Measurements from ENCODE around the gene GASK1B. TPM values are rescaled to one million over a fixed set of nuclear protein-coding genes. Genes with fewer than 3 reads are reported as not detected.
A peak's percentile ranks its signal among the peaks of the same experiment; 100 is the strongest.

Gene GASK1B
- polyA plus RNA-seq, 2 of the 4 experiments (the other 2 are of a cell fraction), result 2.7 to 2.9 TPM

DNA sequence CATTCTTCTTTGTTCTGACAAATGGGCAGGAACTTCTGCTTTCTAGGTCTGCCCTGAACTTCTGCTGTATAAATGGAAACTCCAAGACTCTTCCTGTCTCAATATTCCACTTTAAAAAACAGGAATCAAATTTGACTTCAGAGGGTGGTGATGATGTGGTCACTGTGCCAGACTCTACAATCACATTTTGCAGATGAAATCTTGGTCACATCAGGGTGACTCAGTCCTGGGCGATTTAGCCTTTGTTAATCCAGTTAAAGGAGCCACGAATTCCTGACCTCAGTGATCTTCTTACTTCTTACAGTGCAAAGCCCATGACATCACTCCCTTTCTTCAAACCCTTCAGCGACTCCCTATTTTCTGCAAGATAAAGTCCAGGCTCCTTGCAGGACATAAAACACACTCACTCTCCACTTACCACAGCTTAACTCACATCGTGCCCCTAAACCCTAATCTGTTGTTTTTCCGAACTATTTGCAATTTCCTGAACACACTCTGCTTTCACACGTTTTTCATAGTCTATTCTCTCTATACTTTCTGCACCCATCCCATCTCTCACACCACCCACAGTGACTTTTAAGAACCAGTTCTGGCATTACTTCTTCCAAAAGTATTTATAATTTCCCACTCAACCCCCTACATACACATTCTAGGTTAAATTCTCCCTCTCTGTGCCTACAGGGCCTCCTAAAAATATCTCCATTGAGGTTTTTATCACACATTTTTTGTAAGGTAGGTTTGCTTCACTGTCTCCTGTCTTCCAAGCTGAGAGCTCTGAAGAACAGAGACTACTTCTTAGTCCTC lies 11.1 kb downstream of the GASK1B start:
- Histone ChIP-seq H3K4me1 (peaks cover 28% of the 10 kb centered on the region), H3K4me3 (no peak overlapping the region), H3K27ac (peak overlapping the region; percentile 60 to 78), H3K4me2 (peak overlapping the region; percentile 60), H3K9me3 (no peaks in the 10 kb centered on the region)
- peak; percentile 21 to 64 for DNase-seq (ENCODE audit: low read depth in 1 of 2, low spot score in 1 of 2)
- peak; percentile 87 to 88 for ATAC-seq
- ChIA-PET POLR2A (no interaction called here), CTCF (no interaction called here)
- 22% methylated on average over 6 of the region's 6 CpGs for WGBS (ENCODE audit: missing lambda C conversion rate)
- no peak for FAIRE-seq
- TF ChIP-seq SREBF2 (IDR thresholded peaks at IDR 0.05) (no peak), FOSL2 (IDR thresholded peaks at IDR 0.05) (0 out of 2 replicates have a peak, but pooled peaks have one; percentile 9), FOSL2 (CRISPR knock-in tag; IDR thresholded peaks at IDR 0.05) (peak; percentile 55), NFE2L2 (conservative IDR thresholded peaks at IDR 0.05; ENCODE audit: low read length) (no peak), HDAC2 (IDR thresholded peaks at IDR 0.05) (no peak), GATA3 (IDR thresholded peaks at IDR 0.05; ENCODE audit: borderline replicate concordance) (peak; percentile 32; the same call in 1 of the 2 replicates), HOXB5 (CRISPR knock-in tag; IDR thresholded peaks at IDR 0.05) (no peak), PHF8 (IDR thresholded peaks at IDR 0.05; ENCODE audit: borderline replicate concordance, low read depth) (no peak), CEBPB (IDR thresholded peaks at IDR 0.05) (no peak), EP300 (IDR thresholded peaks at IDR 0.05) (peak in 1 of 2 experiments; percentile 41; a peak in 1 of 5 replicates), JUNB (IDR thresholded peaks at IDR 0.05) (peak; percentile 59; the same call in 1 of the 2 replicates), RCOR1 (IDR thresholded peaks at IDR 0.05; ENCODE audit: low read depth, low read length) (no peak), CHD2 (IDR thresholded peaks at IDR 0.05; ENCODE audit: low read length, partially characterized antibody) (no peak)

- ATAC-seq (no peak), FAIRE-seq (no peak), DNase-seq (ENCODE audit: low read depth in 1 of 2, low spot score in 1 of 2) (no peak)
- Histone ChIP-seq H3K4me3 (no peak overlapping the region), H3K4me2 (no peak overlapping the region), H3K4me1 (peaks cover 28% of the 10 kb centered on the region), H3K9me3 (no peaks in the 10 kb centered on the region), H3K27ac (peak overlapping the region; percentile 45 to 70; a peak in 5 of 6 replicates)
- WGBS (ENCODE audit: missing lambda C conversion rate), result 59% methylated on average over 4 of the region's 4 CpGs
- no peak for TF ChIP-seq ZFP36 (IDR thresholded peaks at IDR 0.05; ENCODE audit: borderline replicate concordance, partially characterized antibody)
- TF ChIP-seq ZNF302 (CRISPR knock-in tag; IDR thresholded peaks at IDR 0.05), result no peak
- no peak for TF ChIP-seq JUN (IDR thresholded peaks at IDR 0.05)
- no peak for TF ChIP-seq EHMT2 (IDR thresholded peaks at IDR 0.05; ENCODE audit: low read depth)
- no peak for TF ChIP-seq SMC3 (IDR thresholded peaks at IDR 0.05)
- no peak for TF ChIP-seq MAFK (IDR thresholded peaks at IDR 0.05; ENCODE audit: partially characterized antibody)
- no peak for TF ChIP-seq ZSCAN20 (CRISPR knock-in tag; IDR thresholded peaks at IDR 0.05)
- TF ChIP-seq HDAC2 (IDR thresholded peaks at IDR 0.05), result no peak
- no peak for TF ChIP-seq POLR2AphosphoS2 (conservative IDR thresholded peaks at IDR 0.05; ENCODE audit: low read length)
- TF ChIP-seq ESRRA (IDR thresholded peaks at IDR 0.05; ENCODE audit: borderline replicate concordance, low read length), result no peak
- TF ChIP-seq HEYL (CRISPR knock-in tag; IDR thresholded peaks at IDR 0.05), result no peak
- CTCF ChIA-PET, result interaction anchor here (0.9 to 1.8 kb wide), 2 partner anchors 12 to 15 kb away, joined by 3 to 4 read pairs; no protein-coding TSS in a partner anchor
- POLR2A ChIA-PET, result no interaction called here
Observed at GRCh38 chr4:158159718-158160094, 13.1 kb downstream of the GASK1B start.

- H3K27ac ChIP-seq, result peak overlapping the region; percentile 45 to 70
- H3K4me3 ChIP-seq, result no peak overlapping the region
- 44% methylated on average over 3 of the region's 3 CpGs for WGBS (ENCODE audit: missing lambda C conversion rate)
- H3K4me2 ChIP-seq, result 0 out of 3 replicates have a peak overlapping the region, but pooled peaks have one; percentile 20
- H3K4me1 ChIP-seq, result peaks cover 28% of the 10 kb centered on the region
- ChIA-PET POLR2A (no interaction called here), CTCF (interaction anchor here (0.9 to 1.8 kb wide), 2 partner anchors 13 to 15 kb away, joined by 3 to 4 read pairs; no protein-coding TSS in a partner anchor)
- H3K9me3 ChIP-seq, result no peaks in the 10 kb centered on the region
- FAIRE-seq, result no peak
- DNase-seq (ENCODE audit: low read depth in 1 of 2, low spot score in 1 of 2), result peak in 1 of 2 experiments; percentile 9
- ATAC-seq, result peak in 1 of 2 experiments; percentile 42; a peak in 2 of 6 replicates
- TF ChIP-seq MAX (IDR thresholded peaks at IDR 0.05) (no peak), USF2 (IDR thresholded peaks at IDR 0.05) (no peak), RAD21 (conservative IDR thresholded peaks at IDR 0.05 in 1 of 2, IDR thresholded peaks at IDR 0.05 in 1 of 2) (no peak), REST (IDR thresholded peaks at IDR 0.05) (no peak), RARB (CRISPR knock-in tag; IDR thresholded peaks at IDR 0.05) (no peak), CHD2 (IDR thresholded peaks at IDR 0.05; ENCODE audit: low read length, partially characterized antibody) (no peak), PBX3 (IDR thresholded peaks at IDR 0.05) (no peak), ESRRA (IDR thresholded peaks at IDR 0.05; ENCODE audit: borderline replicate concordance, low read length) (no peak)
Observed at GRCh38 chr4:158159054-158159717, 13.6 kb downstream of the GASK1B start.
